Activated CD8-positive, alpha-beta T cell treated with anti-CD3 and anti-CD28 coated beads, Interleukin-2, amount 10 ng/mL, durations not matched to agents 7 days and 5 days (primary cell): Measurements from ENCODE around the gene TIMM50. TPM values are rescaled to one million over a fixed set of nuclear protein-coding genes. Genes with fewer than 3 reads are reported as not detected.

ENCODE experiments used
- ATAC-seq: fragments of 150-1000 bp; cut with Tn5 transposase; one replicate; pipeline ENCODE4 v1.10.0; 2021; ENCODE audit warnings: moderate library complexity
- CTCF ChIA-PET: fragments of 350-600 bp; sonication (Branson Sonifier 250); formaldehyde crosslinking; loops from one replicate; lab custom pipeline; 2021; ENCODE audit warnings: antibody characterized with exemption; lab: Charles Lee
- POLR2A ChIA-PET: fragments of 350-600 bp; sonication (Branson Sonifier 250); formaldehyde crosslinking; loops from one replicate; lab custom pipeline; 2021; ENCODE audit warnings: antibody characterized with exemption; lab: Charles Lee
- DNase-seq: peaks from one replicate; pipeline ENCODE4 v3.0.0-alpha.2; 2020
- H3K27ac Mint-ChIP-seq: one replicate; pipeline ENCODE4 v1.8.0; 2021; ENCODE audit warnings: mild to moderate bottlenecking, mixed read lengths
- H3K27me3 Mint-ChIP-seq: one replicate; pipeline ENCODE4 v1.8.0; 2021; ENCODE audit warnings: low read depth, mixed read lengths
- H3K36me3 Mint-ChIP-seq: one replicate; pipeline ENCODE4 v1.8.0; 2021; ENCODE audit warnings: low read depth, mixed read lengths
- H3K4me1 Mint-ChIP-seq: one replicate; pipeline ENCODE4 v1.8.0; 2021; ENCODE audit warnings: low read depth, mixed read lengths
- H3K4me3 Mint-ChIP-seq: one replicate; pipeline ENCODE4 v1.8.0; 2021; ENCODE audit warnings: mild to moderate bottlenecking, mixed read lengths
- H3K9me3 Mint-ChIP-seq: one replicate; pipeline ENCODE4 v1.8.0; 2022; ENCODE audit warnings: mixed read lengths; ENCODE audit not compliant: insufficient read depth
- total RNA-seq, 2 experiments: library from RNA; stranded (reverse); gene quantifications; one replicate each; pipeline ENCODE4 v1.2.3, GENCODE V29; 2021

The TIMM50 gene
- total RNA-seq, 2 experiments from 2014 or later: 56.1 to 65.9 TPM

GRCh38 chr19:39516270-39516669, 35.6 kb downstream of the TIMM50 start:
- ChIA-PET CTCF (interaction anchor here (0.8 kb wide), 1 partner anchor 42 kb away, joined by 3 read pairs; no protein-coding TSS in a partner anchor), POLR2A (no interaction called here)
- ATAC-seq (peak; percentile 25), DNase-seq (no peak)
- peaks cover 15% of the 10 kb centered on the region for H3K4me1 Mint-ChIP-seq
- no peak overlapping the region for H3K4me3 Mint-ChIP-seq
- peaks cover 42% of the 10 kb centered on the region for H3K27me3 Mint-ChIP-seq
- peaks cover 1% of the 10 kb centered on the region for H3K36me3 Mint-ChIP-seq
- H3K27ac Mint-ChIP-seq: no peak overlapping the region
- H3K9me3 Mint-ChIP-seq: no peaks in the 10 kb centered on the region

- H3K27ac Mint-ChIP-seq: no peak overlapping the region
- ATAC-seq: no peak
These were observed 36.8 kb downstream of the TIMM50 start for GRCh38 chr19:39517432-39517831.

GRCh38 chr19:39518458-39518857, 37.8 kb downstream of the TIMM50 start:
- Mint-ChIP-seq H3K27me3 (peaks cover 35% of the 10 kb centered on the region), H3K4me3 (no peak overlapping the region), H3K36me3 (peaks cover 1% of the 10 kb centered on the region), H3K4me1 (peaks cover 15% of the 10 kb centered on the region), H3K9me3 (no peaks in the 10 kb centered on the region), H3K27ac (no peak overlapping the region)
- ATAC-seq: no peak
- no peak for DNase-seq
- CTCF ChIA-PET: interaction anchor here (1.2 to 2.0 kb wide), 2 partner anchors 14 to 19 kb away, joined by 3 to 8 read pairs; partner anchors contain the start of gene EID2B
- POLR2A ChIA-PET: interaction anchor here (0.6 to 2.2 kb wide), 3 partner anchors 11 to 83 kb away, joined by 4 to 7 read pairs (median 4); partner anchors contain the start of gene RPS16

More at GRCh38 chr19:39517432-39517831, 36.8 kb downstream of the TIMM50 start:
- H3K9me3 Mint-ChIP-seq: no peaks in the 10 kb centered on the region
- H3K4me1 Mint-ChIP-seq: peaks cover 15% of the 10 kb centered on the region
- H3K27me3 Mint-ChIP-seq: peaks cover 42% of the 10 kb centered on the region
- no peak for DNase-seq
- POLR2A ChIA-PET: no interaction called here
- no peak overlapping the region for H3K4me3 Mint-ChIP-seq
- CTCF ChIA-PET: no interaction called here
- peaks cover 1% of the 10 kb centered on the region for H3K36me3 Mint-ChIP-seq

- Mint-ChIP-seq H3K27ac (no peak overlapping the region), H3K27me3 (peaks cover 30% of the 10 kb centered on the region), H3K4me3 (no peak overlapping the region), H3K9me3 (no peaks in the 10 kb centered on the region), H3K4me1 (peaks cover 15% of the 10 kb centered on the region), H3K36me3 (peaks cover 1% of the 10 kb centered on the region)
- no peak for ATAC-seq
- ChIA-PET CTCF (interaction anchor here (1.0 to 2.0 kb wide), 3 partner anchors 14 to 45 kb away, joined by 3 to 8 read pairs (median 3); partner anchors contain the start of gene EID2B), POLR2A (interaction anchor here (0.6 to 2.2 kb wide), 3 partner anchors 12 to 83 kb away, joined by 4 to 7 read pairs (median 4); partner anchors contain the start of gene RPS16)
- DNase-seq: no peak
These were observed 38.3 kb downstream of the TIMM50 start for GRCh38 chr19:39518975-39519374.

- ATAC-seq (no peak), DNase-seq (no peak)
- no peak overlapping the region for H3K4me3 Mint-ChIP-seq
- H3K27ac Mint-ChIP-seq: no peak overlapping the region
- H3K4me1 Mint-ChIP-seq: peaks cover 4% of the 10 kb centered on the region
- ChIA-PET POLR2A (interaction anchor here (2.2 kb wide), 1 partner anchor 85 kb away, joined by 7 read pairs; the partner anchor contains the start of gene RPS16), CTCF (interaction anchor here (2.0 kb wide), 1 partner anchor 12 kb away, joined by 8 read pairs; the partner anchor contains the start of gene EID2B)
- H3K27me3 Mint-ChIP-seq: peaks cover 13% of the 10 kb centered on the region
- no peaks in the 10 kb centered on the region for H3K36me3 Mint-ChIP-seq
- H3K9me3 Mint-ChIP-seq: no peaks in the 10 kb centered on the region
These were observed 40.2 kb downstream of the TIMM50 start for GRCh38 chr19:39520541-39521484.

GRCh38 chr19:39524495-39524894, 43.9 kb downstream of the TIMM50 start:
- H3K4me3 Mint-ChIP-seq: no peak overlapping the region
- no peaks in the 10 kb centered on the region for H3K27me3 Mint-ChIP-seq
- no peak overlapping the region for H3K27ac Mint-ChIP-seq
- H3K4me1 Mint-ChIP-seq: peaks cover 5% of the 10 kb centered on the region
- POLR2A ChIA-PET: no interaction called here
- CTCF ChIA-PET: interaction anchor here (1.8 kb wide), 1 partner anchor 22 kb away, joined by 6 read pairs; no protein-coding TSS in a partner anchor
- DNase-seq (no peak), ATAC-seq (no peak)
- H3K36me3 Mint-ChIP-seq: no peaks in the 10 kb centered on the region
- H3K9me3 Mint-ChIP-seq: no peaks in the 10 kb centered on the region

GRCh38 chr19:39525205-39525604, 44.6 kb downstream of the TIMM50 start:
- H3K4me1 Mint-ChIP-seq: peaks cover 5% of the 10 kb centered on the region
- CTCF ChIA-PET: interaction anchor here (1.8 kb wide), 1 partner anchor 22 kb away, joined by 6 read pairs; no protein-coding TSS in a partner anchor
- H3K27ac Mint-ChIP-seq: no peak overlapping the region
- no peak for ATAC-seq
- DNase-seq: no peak
- no peaks in the 10 kb centered on the region for H3K27me3 Mint-ChIP-seq
- no peaks in the 10 kb centered on the region for H3K36me3 Mint-ChIP-seq
- H3K4me3 Mint-ChIP-seq: no peak overlapping the region
- H3K9me3 Mint-ChIP-seq: no peaks in the 10 kb centered on the region
- POLR2A ChIA-PET: no interaction called here

- ATAC-seq (no peak), DNase-seq (no peak)
- peaks cover 4% of the 10 kb centered on the region for H3K36me3 Mint-ChIP-seq
- H3K4me1 Mint-ChIP-seq: peaks cover 21% of the 10 kb centered on the region
- no peaks in the 10 kb centered on the region for H3K9me3 Mint-ChIP-seq
- H3K27me3 Mint-ChIP-seq: no peaks in the 10 kb centered on the region
- ChIA-PET POLR2A (interaction anchor here (1.8 kb wide), 1 partner anchor 87 kb away, joined by 11 read pairs; the partner anchor contains the start of gene SUPT5H), CTCF (interaction anchor here (0.8 to 3.5 kb wide), 19 partner anchors 12 to 190 kb away, joined by 3 to 30 read pairs (median 6); partner anchors contain the start of genes PLEKHG2, RPS16, SAMD4B and TIMM50)
- H3K27ac Mint-ChIP-seq: peak overlapping the region; percentile 87
- peak overlapping the region; percentile 92 for H3K4me3 Mint-ChIP-seq
These were observed 51.2 kb downstream of the TIMM50 start for GRCh38 chr19:39531834-39532232.

- CTCF ChIA-PET: interaction anchor here (0.7 to 3.5 kb wide), 22 partner anchors 11 to 190 kb away, joined by 3 to 30 read pairs (median 6); partner anchors contain the start of genes PLEKHG2, RPS16, SAMD4B and TIMM50
- peaks cover 23% of the 10 kb centered on the region for H3K4me1 Mint-ChIP-seq
- no peaks in the 10 kb centered on the region for H3K9me3 Mint-ChIP-seq
- H3K27me3 Mint-ChIP-seq: no peaks in the 10 kb centered on the region
- peak within 1 kb of the TSS; percentile 92 for H3K4me3 Mint-ChIP-seq
- H3K27ac Mint-ChIP-seq: peak within 1 kb of the TSS; percentile 87
- POLR2A ChIA-PET: interaction anchor here (0.7 to 1.8 kb wide), 3 partner anchors 56 to 96 kb away, joined by 3 to 11 read pairs (median 9); partner anchors contain the start of genes RPS16 and SUPT5H
- DNase-seq (peak; percentile 95), ATAC-seq (peak; percentile 93)
- H3K36me3 Mint-ChIP-seq: peaks cover 6% of the 10 kb centered on the region
These were observed 51.8 kb downstream of the TIMM50 start, which contains the start of gene EID2B for GRCh38 chr19:39532233-39533002. TSS of gene EID2B (minus strand) at chr19:39532852. CDS start at chr19:39532802, 50 bp downstream.

- peak overlapping the region; percentile 92 for H3K4me3 Mint-ChIP-seq
- H3K27me3 Mint-ChIP-seq: no peaks in the 10 kb centered on the region
- no peak for DNase-seq
- peak; percentile 30 for ATAC-seq
- peaks cover 12% of the 10 kb centered on the region for H3K36me3 Mint-ChIP-seq
- H3K4me1 Mint-ChIP-seq: peaks cover 29% of the 10 kb centered on the region
- H3K9me3 Mint-ChIP-seq: no peaks in the 10 kb centered on the region
- ChIA-PET POLR2A (interaction anchor here (1.3 to 1.8 kb wide), 2 partner anchors 88 to 97 kb away, joined by 9 to 11 read pairs; partner anchors contain the start of genes RPS16 and SUPT5H), CTCF (interaction anchor here (0.7 to 3.5 kb wide), 18 partner anchors 10 to 259 kb away, joined by 3 to 30 read pairs (median 6); partner anchors contain the start of genes PLEKHG2 and RPS16)
- no peak overlapping the region for H3K27ac Mint-ChIP-seq
These were observed 52.4 kb downstream of the TIMM50 start for GRCh38 chr19:39533003-39533512.
